ENCODE measurements around the gene CDH3.

The CDH3 gene

DNA sequence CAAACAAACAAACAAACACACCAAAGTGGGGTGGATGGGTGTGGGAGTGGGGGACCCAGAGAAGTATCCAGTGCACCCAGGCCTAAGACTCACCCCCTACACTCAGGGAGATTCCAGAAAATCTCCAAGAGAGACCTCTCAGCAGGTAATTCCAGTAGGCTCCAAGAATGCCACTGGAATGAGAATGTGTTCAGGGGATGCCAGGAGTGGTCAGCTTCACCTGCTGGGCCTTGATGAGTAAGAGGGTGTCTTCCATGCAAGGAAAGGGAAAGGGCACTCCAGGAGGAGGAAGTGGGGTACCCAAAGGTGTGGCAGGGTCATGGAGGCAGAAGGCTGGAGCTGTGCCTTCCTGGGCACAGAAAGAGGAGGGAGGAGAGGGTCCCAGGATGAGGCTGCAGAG is 101.8 kb downstream of the CDH3 start:
- TF ChIP-seq ZNF274 (IDR thresholded peaks at IDR 0.05; ENCODE audit: low read depth, low read length): no peak
- no peak overlapping the region for H3K4me3 ChIP-seq (ENCODE audit: low read length)

DNA sequence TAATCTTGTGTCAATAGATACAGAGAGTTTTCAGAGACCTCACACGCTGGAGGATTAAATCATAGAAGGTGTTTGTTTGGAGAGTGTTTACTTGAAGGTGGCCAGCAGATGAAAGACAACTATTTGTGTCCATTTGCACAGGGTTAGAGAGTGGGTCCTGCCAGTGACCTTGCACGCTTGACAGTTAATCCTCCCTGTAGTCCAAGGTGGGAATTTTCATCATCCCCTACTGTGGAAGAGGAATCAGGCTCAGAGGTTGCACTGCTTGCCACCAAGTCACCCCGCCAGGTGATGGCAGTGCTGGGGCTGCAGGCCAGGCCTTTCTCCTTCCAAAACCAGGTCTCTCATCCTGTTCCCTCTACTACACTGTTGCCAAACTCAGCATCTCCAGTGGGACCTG is 104.3 kb downstream of the CDH3 start:
- TF ChIP-seq ZNF274 (IDR thresholded peaks at IDR 0.05; ENCODE audit: low read depth, low read length): no peak
- H3K4me3 ChIP-seq (ENCODE audit: low read length): no peak overlapping the region
